Amniotic stem cell (primary cell): ENCODE data around the gene ZDHHC14.
"Not testable (repeated sequence)": the region's sequence is repeated elsewhere in the genome, so short reads cannot be mapped to it uniquely, and the experiment has no call there.

Source experiments
- DNase-seq: peaks from one replicate; lab custom pipeline; 2025; lab: John Stamatoyannopoulos, UW

Gene ZDHHC14

GRCh38 chr6:157569543-157569942 is 188.6 kb downstream of the ZDHHC14 start:
- DNase-seq: no peak

GRCh38 chr6:157570104-157570503 is 189.1 kb downstream of the ZDHHC14 start:
- DNase-seq: no peak

GRCh38 chr6:157570752-157571151 is 189.8 kb downstream of the ZDHHC14 start:
- no peak for DNase-seq

GRCh38 chr6:157571269-157571668 is 190.3 kb downstream of the ZDHHC14 start:
- no peak for DNase-seq

- DNase-seq: no peak
These were observed 191.0 kb downstream of the ZDHHC14 start for GRCh38 chr6:157571950-157572349.

GRCh38 chr6:157574851-157575424 is 193.9 kb downstream of the ZDHHC14 start:
- DNase-seq: no peak

- no peak for DNase-seq
These were observed 194.6 kb downstream of the ZDHHC14 start for GRCh38 chr6:157575436-157576145.

- not testable (repeated sequence) for DNase-seq
These were observed 196.0 kb downstream of the ZDHHC14 start for GRCh38 chr6:157576991-157577390.

- DNase-seq: not testable (repeated sequence)
These were observed 197.5 kb downstream of the ZDHHC14 start for GRCh38 chr6:157578527-157578926.

- DNase-seq: no peak
These were observed 198.6 kb downstream of the ZDHHC14 start for GRCh38 chr6:157579467-157580031.

- DNase-seq: no peak
These were observed 203.0 kb downstream of the ZDHHC14 start for GRCh38 chr6:157584036-157584435.

GRCh38 chr6:157585274-157586087 is 204.5 kb downstream of the ZDHHC14 start:
- DNase-seq: no peak

- no peak for DNase-seq
These were observed 205.1 kb downstream of the ZDHHC14 start for GRCh38 chr6:157586088-157586414.

GRCh38 chr6:157586476-157587126 is 205.6 kb downstream of the ZDHHC14 start:
- DNase-seq: no peak

GRCh38 chr6:157587127-157587926 is 206.3 kb downstream of the ZDHHC14 start:
- DNase-seq: no peak

GRCh38 chr6:157590654-157591053 is 209.7 kb downstream of the ZDHHC14 start:
- not testable (repeated sequence) for DNase-seq

- DNase-seq: no peak
These were observed 211.6 kb downstream of the ZDHHC14 start for GRCh38 chr6:157592541-157592940.

- DNase-seq: no peak
These were observed 212.0 kb downstream of the ZDHHC14 start for GRCh38 chr6:157592980-157593379.

- DNase-seq: no peak
These were observed 212.6 kb downstream of the ZDHHC14 start for GRCh38 chr6:157593596-157593995.

GRCh38 chr6:157594292-157594691 is 213.3 kb downstream of the ZDHHC14 start:
- no peak for DNase-seq

GRCh38 chr6:157595768-157596167 is 214.8 kb downstream of the ZDHHC14 start:
- no peak for DNase-seq
